ENCODE data around the gene NUDT3. TPM values are rescaled to one million over a fixed set of nuclear protein-coding genes. Genes with fewer than 3 reads are reported as not detected.

Gene NUDT3
- total RNA-seq, 4 donors from 2014 or later, result 9.6 to 27.9 (median 16.9) TPM

- Histone ChIP-seq H3K9me3 (no peaks in the 10 kb centered on the region), H3K4me1 (peaks cover 0 to 13% (median 8%) of the 10 kb centered on the region in 4 donors), H3K4me3 (no peak overlapping the region), H3K36me3 (peaks cover 0 to 44% (median 17%) of the 10 kb centered on the region in 4 donors), H3K27me3 (no peaks in the 10 kb centered on the region), H3K27ac (no peak overlapping the region)
- DNase-seq, result no peak
- in situ Hi-C loops (cut with MboI; ENCODE audit: low pct_ligation_motif_present in 1 of 4, low pct_unique_long_range_greater_than_20kb in 1 of 4, low sequenced_read_pairs in 3 of 4) (loop anchor here in 3 of 4 donors (10.0 to 25.0 kb wide), 4 partner anchors 172 to 252 kb away; partner anchors contain the start of gene SMIM29 (in 1 of the 3)), intact Hi-C loops (cut with DNase I; ENCODE audit: low total_unique reads) (loop anchor here (10.0 kb wide), 2 partner anchors 172 to 222 kb away; partner anchors contain the start of gene SMIM29)
- TF ChIP-seq CTCF (IDR thresholded peaks at IDR 0.05) (no peak), POLR2A (IDR thresholded peaks at IDR 0.05) (no peak), POLR2AphosphoS5 (IDR thresholded peaks at IDR 0.05) (no peak), EP300 (IDR thresholded peaks at IDR 0.05; ENCODE audit: low read depth) (no peak)
- WGBS, 2 donors (ENCODE audit: low coverage in 1 of 2), result 56 to 60% methylated on average over 5 to 7 of the region's 7 CpGs
Observed at GRCh38 chr6:34416877-34417371, 24.5 kb upstream of the NUDT3 start.

- Histone ChIP-seq H3K9me3 (no peaks in the 10 kb centered on the region), H3K4me3 (no peak overlapping the region), H3K4me1 (peaks cover 0 to 13% (median 8%) of the 10 kb centered on the region in 4 donors), H3K27me3 (no peaks in the 10 kb centered on the region), H3K36me3 (peaks cover 0 to 27% (median 9%) of the 10 kb centered on the region in 4 donors), H3K27ac (peak overlapping the region; percentile 66 to 77 (median 74))
- peak; percentile 62 for DNase-seq
- 29 to 42% methylated on average over 4 to 11 of the region's 11 CpGs for WGBS, 2 donors (ENCODE audit: low coverage in 1 of 2)
- intact Hi-C loops (cut with DNase I; ENCODE audit: low total_unique reads), result loop anchor here (10.0 kb wide), 2 partner anchors 170 to 220 kb away; partner anchors contain the start of gene SMIM29
- in situ Hi-C loops (cut with MboI; ENCODE audit: low pct_ligation_motif_present in 1 of 4, low pct_unique_long_range_greater_than_20kb in 1 of 4, low sequenced_read_pairs in 3 of 4), result loop anchor here in 3 of 4 donors (10.0 to 25.0 kb wide), 4 partner anchors 170 to 250 kb away; partner anchors contain the start of gene SMIM29 (in 1 of the 3)
- TF ChIP-seq POLR2A (IDR thresholded peaks at IDR 0.05), result no peak
- TF ChIP-seq CTCF (IDR thresholded peaks at IDR 0.05), result peak; percentile 66 to 91 (median 72)
- TF ChIP-seq EP300 (IDR thresholded peaks at IDR 0.05; ENCODE audit: low read depth), result no peak
- peak in 2 of 3 donors; percentile 21 to 42 for TF ChIP-seq POLR2AphosphoS5 (IDR thresholded peaks at IDR 0.05)
Observed at GRCh38 chr6:34414999-34415858, 22.8 kb upstream of the NUDT3 start.

- no peak for DNase-seq
- TF ChIP-seq POLR2AphosphoS5 (IDR thresholded peaks at IDR 0.05) (no peak), CTCF (IDR thresholded peaks at IDR 0.05) (no peak), EP300 (IDR thresholded peaks at IDR 0.05; ENCODE audit: low read depth) (no peak), POLR2A (IDR thresholded peaks at IDR 0.05) (no peak)
- Histone ChIP-seq H3K27ac (no peak overlapping the region), H3K36me3 (peaks cover 0 to 11% (median 2%) of the 10 kb centered on the region in 4 donors), H3K4me1 (peaks cover 0 to 13% (median 8%) of the 10 kb centered on the region in 4 donors), H3K4me3 (no peak overlapping the region), H3K9me3 (no peaks in the 10 kb centered on the region), H3K27me3 (no peaks in the 10 kb centered on the region)
- 94 to 100% methylated on average over 4 to 5 of the region's 5 CpGs for WGBS, 2 donors (ENCODE audit: low coverage in 1 of 2)
- in situ Hi-C loops (cut with MboI; ENCODE audit: low pct_ligation_motif_present in 1 of 4, low pct_unique_long_range_greater_than_20kb in 1 of 4, low sequenced_read_pairs in 3 of 4) (loop anchor here in 3 of 4 donors (10.0 to 25.0 kb wide), 4 partner anchors 168 to 248 kb away; partner anchors contain the start of gene SMIM29 (in 1 of the 3)), intact Hi-C loops (cut with DNase I; ENCODE audit: low total_unique reads) (loop anchor here (10.0 kb wide), 2 partner anchors 168 to 218 kb away; partner anchors contain the start of gene SMIM29)
Observed at GRCh38 chr6:34412643-34413214, 20.3 kb upstream of the NUDT3 start.

All from transverse colon (tissue), 4 donors.